ENCODE data around the gene LRRC17. TPM values are rescaled to one million over a fixed set of nuclear protein-coding genes. Genes with fewer than 3 reads are reported as not detected.

The LRRC17 gene
- total RNA-seq, 1 experiment from 2014 or later, result 0.47 TPM

GRCh38 chr7:102979670-102980069 lies 66.9 kb downstream of the LRRC17 start (continued):
- TF ChIP-seq EZH2phosphoT487 (IDR thresholded peaks at IDR 0.05; ENCODE audit: borderline replicate concordance), result no peak
- no peak for TF ChIP-seq POLR2AphosphoS5 (IDR thresholded peaks at IDR 0.05; ENCODE audit: low read depth, low read length)
- no peak for TF ChIP-seq ZFX (IDR thresholded peaks at IDR 0.05)
- no peak for TF ChIP-seq RAD21 (IDR thresholded peaks at IDR 0.05; ENCODE audit: low read depth)

GRCh38 chr7:102981451-102981850 lies 68.7 kb downstream of the LRRC17 start:
- no peaks in the 10 kb centered on the region for H4K20me1 ChIP-seq (ENCODE audit: insufficient read depth)
- 0 out of 4 replicates have a peak, but pooled peaks cover 4% of the 10 kb centered on the region in 2 experiments for H3K9me3 ChIP-seq (ENCODE audit: control insufficient read depth in 1 of 2, insufficient read depth in 1 of 2, low read depth in 1 of 2, low read length in 2 of 2)
- no TSS peak for BruUV-seq (replicated peaks)
- no peak overlapping the region for H2AFZ ChIP-seq (ENCODE audit: low read depth, low read length, poor library complexity, severe bottlenecking)
- no peaks in the 10 kb centered on the region for H3K27me3 ChIP-seq (ENCODE audit: insufficient read depth, low read length)
- H3K9ac ChIP-seq (ENCODE audit: low read length), result no peak overlapping the region
- no peak overlapping the region for H3K4me2 ChIP-seq (ENCODE audit: low read length)
- H3K36me3 ChIP-seq (ENCODE audit: control insufficient read depth in 1 of 2, insufficient read depth in 2 of 2, low read length in 2 of 2), result no peaks in the 10 kb centered on the region
- no peak overlapping the region for H3K4me3 ChIP-seq (replicated peaks in 1 of 2; ENCODE audit: low read depth in 1 of 2, low read length in 2 of 2)
- peaks cover 7 to 12% of the 10 kb centered on the region in 2 experiments for H3K4me1 ChIP-seq (ENCODE audit: control insufficient read depth in 1 of 2, insufficient read depth in 2 of 2, low read length in 2 of 2)
- H3K79me2 ChIP-seq (ENCODE audit: insufficient read depth, low read length), result no peaks in the 10 kb centered on the region
- ChIA-PET POLR2A (no interaction called here), RAD21 (ENCODE audit: low non-redundant PET in 1 of 2, low total read pairs in 2 of 2, uncharacterized antibody in 2 of 2, unreplicated experiment in 2 of 2) (no interaction called here), CTCF (no interaction called here)
- DNase-seq (ENCODE audit: low read depth, low spot score) (no peak), ATAC-seq (no peak)
- intact Hi-C loops (cut with micrococcal nuclease), result no loop called here
- TF ChIP-seq ZFX (IDR thresholded peaks at IDR 0.05), result no peak
- TF ChIP-seq EZH2 (IDR thresholded peaks at IDR 0.05), result no peak
- H3K27ac ChIP-seq (ENCODE audit: low read depth, low read length), result no peak overlapping the region
- no peaks in the 10 kb centered on the region for H3K9me2 ChIP-seq (ENCODE audit: insufficient read depth)

- Histone ChIP-seq H3K79me2 (ENCODE audit: insufficient read depth, low read length) (no peaks in the 10 kb centered on the region), H3K27me3 (ENCODE audit: insufficient read depth, low read length) (no peaks in the 10 kb centered on the region), H3K9ac (ENCODE audit: low read length) (no peak overlapping the region), H3K4me2 (ENCODE audit: low read length) (no peak overlapping the region), H3K4me3 (replicated peaks in 1 of 2; ENCODE audit: low read depth in 1 of 2, low read length in 2 of 2) (no peak overlapping the region), H3K4me1 (ENCODE audit: control insufficient read depth in 1 of 2, insufficient read depth in 2 of 2, low read length in 2 of 2) (peaks cover 7 to 12% of the 10 kb centered on the region in 2 experiments), H3K9me3 (ENCODE audit: control insufficient read depth in 1 of 2, insufficient read depth in 1 of 2, low read depth in 1 of 2, low read length in 2 of 2) (0 out of 4 replicates have a peak, but pooled peaks cover 4% of the 10 kb centered on the region in 2 experiments), H2AFZ (ENCODE audit: low read depth, low read length, poor library complexity, severe bottlenecking) (no peak overlapping the region), H4K20me1 (ENCODE audit: insufficient read depth) (no peaks in the 10 kb centered on the region), H3K9me2 (ENCODE audit: insufficient read depth) (no peaks in the 10 kb centered on the region), H3K36me3 (ENCODE audit: control insufficient read depth in 1 of 2, insufficient read depth in 2 of 2, low read length in 2 of 2) (no peaks in the 10 kb centered on the region), H3K27ac (ENCODE audit: low read depth, low read length) (no peak overlapping the region)
- ChIA-PET RAD21 (ENCODE audit: low non-redundant PET in 1 of 2, low total read pairs in 2 of 2, uncharacterized antibody in 2 of 2, unreplicated experiment in 2 of 2) (no interaction called here), POLR2A (no interaction called here), CTCF (no interaction called here)
- no peak for DNase-seq (ENCODE audit: low read depth, low spot score)
- BruUV-seq (replicated peaks), result no TSS peak
- ATAC-seq, result no peak
- TF ChIP-seq ATF3 (IDR thresholded peaks at IDR 0.05), result no peak
- TF ChIP-seq EZH2phosphoT487 (IDR thresholded peaks at IDR 0.05; ENCODE audit: borderline replicate concordance), result no peak
- TF ChIP-seq FOSL1 (IDR thresholded peaks at IDR 0.05; ENCODE audit: low read depth), result no peak
- TF ChIP-seq CEBPB (IDR thresholded peaks at IDR 0.05; ENCODE audit: low read depth), result no peak
- no peak for TF ChIP-seq JUND (IDR thresholded peaks at IDR 0.05)
- TF ChIP-seq EGR1 (IDR thresholded peaks at IDR 0.05; ENCODE audit: low read depth), result no peak
- no peak for TF ChIP-seq ELF1 (IDR thresholded peaks at IDR 0.05; ENCODE audit: borderline replicate concordance, low read depth)
- TF ChIP-seq POLR2A (IDR thresholded peaks at IDR 0.05; ENCODE audit: borderline replicate concordance, extremely low read depth, insufficient read depth, insufficient read length), result no peak
- intact Hi-C loops (cut with micrococcal nuclease), result no loop called here
These were observed 69.4 kb downstream of the LRRC17 start for GRCh38 chr7:102982235-102982634.

All from HCT116 (cell line).